GM12865 (cell line): ENCODE measurements around the gene ZBTB7C.

Experiments
- DNase-seq: peaks from one replicate; pipeline ENCODE4 v3.0.0; 2010; ENCODE audit warnings: low read depth
- H3K4me3 ChIP-seq: 2 replicates; pipeline ENCODE4 v1.5.1; 2011; ENCODE audit warnings: mild to moderate bottlenecking, low read depth, low read length, control low read depth
- TF ChIP-seq, protein P1 (sequence below): IDR thresholded peaks from 2 replicates; pipeline ENCODE4 v1.5.1; 2011; ENCODE audit warnings: low read length, control low read depth, low read depth, inconsistent platforms; ENCODE audit not compliant: insufficient read depth; ENCODE audit errors: missing control alignments

The ZBTB7C gene

DNA sequence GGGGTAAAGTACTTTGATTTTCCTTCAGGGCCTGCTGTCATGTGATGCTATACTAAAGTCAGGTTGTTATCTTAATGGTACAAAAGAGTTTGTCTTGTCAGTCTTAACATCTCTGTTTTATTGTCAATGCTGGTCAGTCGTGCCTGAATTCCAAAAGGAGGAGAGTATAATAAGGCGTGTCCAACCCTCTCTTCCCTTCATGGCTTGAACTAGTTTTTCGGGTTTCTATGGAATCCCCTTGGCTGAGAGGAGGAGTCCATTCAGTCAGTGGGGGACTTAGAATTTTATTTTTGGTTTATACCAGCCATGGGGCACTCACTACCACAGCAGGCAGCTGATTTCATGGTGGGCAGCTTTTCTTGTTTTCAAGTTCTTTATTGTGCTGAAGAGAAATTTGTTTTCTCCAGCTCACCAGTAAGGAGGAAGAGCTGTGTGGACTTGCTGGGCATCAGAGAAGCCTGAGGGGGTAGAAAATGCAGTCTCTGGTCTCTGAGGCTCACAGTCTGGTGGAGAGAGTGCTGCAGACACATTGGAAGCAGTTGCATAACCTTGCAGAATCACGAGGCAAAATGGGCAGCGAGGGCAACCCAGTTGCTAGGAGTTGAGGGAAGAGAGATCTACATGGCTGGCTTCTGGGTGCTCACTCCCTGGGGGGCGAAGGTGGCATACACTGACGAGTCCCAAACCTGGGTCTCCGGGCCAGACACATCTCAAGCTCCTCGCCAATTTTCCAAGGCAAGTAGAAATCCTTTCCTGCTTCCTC lies 193.1 kb downstream of the ZBTB7C start:
- TF ChIP-seq, protein P1, sequence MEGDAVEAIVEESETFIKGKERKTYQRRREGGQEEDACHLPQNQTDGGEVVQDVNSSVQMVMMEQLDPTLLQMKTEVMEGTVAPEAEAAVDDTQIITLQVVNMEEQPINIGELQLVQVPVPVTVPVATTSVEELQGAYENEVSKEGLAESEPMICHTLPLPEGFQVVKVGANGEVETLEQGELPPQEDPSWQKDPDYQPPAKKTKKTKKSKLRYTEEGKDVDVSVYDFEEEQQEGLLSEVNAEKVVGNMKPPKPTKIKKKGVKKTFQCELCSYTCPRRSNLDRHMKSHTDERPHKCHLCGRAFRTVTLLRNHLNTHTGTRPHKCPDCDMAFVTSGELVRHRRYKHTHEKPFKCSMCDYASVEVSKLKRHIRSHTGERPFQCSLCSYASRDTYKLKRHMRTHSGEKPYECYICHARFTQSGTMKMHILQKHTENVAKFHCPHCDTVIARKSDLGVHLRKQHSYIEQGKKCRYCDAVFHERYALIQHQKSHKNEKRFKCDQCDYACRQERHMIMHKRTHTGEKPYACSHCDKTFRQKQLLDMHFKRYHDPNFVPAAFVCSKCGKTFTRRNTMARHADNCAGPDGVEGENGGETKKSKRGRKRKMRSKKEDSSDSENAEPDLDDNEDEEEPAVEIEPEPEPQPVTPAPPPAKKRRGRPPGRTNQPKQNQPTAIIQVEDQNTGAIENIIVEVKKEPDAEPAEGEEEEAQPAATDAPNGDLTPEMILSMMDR = no peak
- no peak overlapping the region for H3K4me3 ChIP-seq
- no peak for DNase-seq

DNA sequence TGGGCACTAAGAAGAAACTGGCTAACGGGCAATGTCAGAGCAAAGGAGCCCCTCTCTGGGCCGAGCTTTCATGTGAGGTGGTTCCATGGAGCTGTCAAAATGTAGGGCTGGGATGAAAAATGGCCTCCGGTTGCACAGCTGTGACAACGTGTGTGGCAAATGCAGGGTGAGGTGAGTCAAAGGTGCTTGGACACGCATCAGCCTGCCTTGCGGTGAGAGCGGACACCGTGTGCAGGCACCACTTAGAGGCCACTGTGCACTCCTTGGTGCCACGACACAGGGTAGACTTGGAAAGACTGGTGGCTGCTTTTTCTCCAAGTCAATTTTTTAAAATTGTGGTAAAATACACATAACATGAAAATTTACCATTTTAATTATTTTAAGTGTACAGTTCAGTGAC lies 195.4 kb downstream of the ZBTB7C start:
- H3K4me3 ChIP-seq = no peak overlapping the region
- TF ChIP-seq, protein P1 = no peak
- DNase-seq = no peak

DNA sequence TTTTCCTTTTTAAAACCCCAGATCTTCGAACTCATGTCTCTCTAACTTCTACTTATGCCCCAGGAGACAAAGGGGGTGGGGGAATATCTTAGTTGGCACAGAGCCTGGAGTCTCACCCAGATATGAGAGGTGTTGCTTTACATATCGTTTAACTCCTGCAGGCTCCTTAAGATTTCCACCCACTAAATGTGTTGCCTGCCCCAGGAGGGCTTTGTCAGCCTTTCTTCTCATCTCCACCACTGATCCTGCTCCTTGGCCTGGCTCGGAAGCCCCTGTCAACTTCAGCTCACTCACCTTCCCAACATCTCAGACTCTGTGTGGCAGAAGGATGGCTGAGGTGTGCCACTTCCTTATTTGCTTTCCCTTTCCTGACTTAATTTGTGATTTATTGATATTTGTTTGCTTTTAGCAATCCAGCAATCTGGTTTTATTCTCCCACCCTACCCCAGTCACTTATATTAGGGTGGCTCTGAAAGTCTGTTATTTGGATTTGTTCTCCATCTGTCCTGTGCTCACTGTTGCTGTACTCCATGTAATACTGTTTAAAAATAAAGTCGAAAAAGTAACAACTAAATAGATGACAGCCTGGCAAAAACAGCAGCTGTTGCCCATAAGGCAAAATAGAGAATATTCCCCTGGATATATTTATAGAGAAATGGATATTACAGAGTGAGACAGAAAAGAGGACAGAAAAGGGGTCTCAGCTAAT lies 200.6 kb downstream of the ZBTB7C start:
- no peak overlapping the region for H3K4me3 ChIP-seq
- TF ChIP-seq, protein P1 = no peak
- DNase-seq = no peak

DNA sequence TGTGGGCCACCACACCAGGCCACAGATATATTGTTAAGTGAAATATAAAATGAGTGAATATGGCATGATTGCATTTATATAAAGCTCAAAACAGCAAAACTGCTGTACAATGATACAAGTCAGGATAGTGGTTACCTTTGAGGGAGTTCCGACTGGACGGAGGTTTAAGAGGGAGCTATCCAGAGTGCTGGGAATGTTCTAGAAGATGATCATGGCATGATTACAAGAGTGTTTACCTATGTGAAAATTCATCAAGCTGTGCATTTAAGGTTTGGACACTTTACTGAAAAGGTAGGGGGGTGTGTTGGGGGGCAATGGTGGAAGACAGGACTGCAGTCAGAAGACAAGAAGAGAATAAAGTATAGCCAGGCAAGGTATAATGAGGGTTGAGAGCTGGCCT lies 201.4 kb downstream of the ZBTB7C start:
- DNase-seq = no peak
- H3K4me3 ChIP-seq = no peak overlapping the region
- TF ChIP-seq, protein P1 = no peak

DNA sequence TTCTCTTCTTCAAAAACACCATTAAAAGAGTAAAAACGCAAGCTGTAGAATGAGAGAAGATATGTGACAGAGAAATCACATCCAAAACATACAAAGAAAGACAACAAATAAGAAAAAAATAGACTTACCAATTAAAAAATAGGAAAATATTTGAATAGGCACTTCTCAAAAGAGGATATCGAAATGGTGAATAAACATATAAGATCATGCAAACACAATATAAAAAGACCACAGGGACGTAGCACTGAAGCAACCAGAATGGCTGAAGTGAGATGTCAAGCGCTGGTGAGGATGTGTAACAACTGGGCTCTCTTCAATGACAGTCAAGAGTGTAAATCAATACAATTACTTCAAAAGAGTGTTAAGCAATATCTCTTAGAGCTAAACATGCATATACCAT lies 202.3 kb downstream of the ZBTB7C start:
- DNase-seq = no peak
- no peak overlapping the region for H3K4me3 ChIP-seq
- TF ChIP-seq, protein P1 = no peak

DNA sequence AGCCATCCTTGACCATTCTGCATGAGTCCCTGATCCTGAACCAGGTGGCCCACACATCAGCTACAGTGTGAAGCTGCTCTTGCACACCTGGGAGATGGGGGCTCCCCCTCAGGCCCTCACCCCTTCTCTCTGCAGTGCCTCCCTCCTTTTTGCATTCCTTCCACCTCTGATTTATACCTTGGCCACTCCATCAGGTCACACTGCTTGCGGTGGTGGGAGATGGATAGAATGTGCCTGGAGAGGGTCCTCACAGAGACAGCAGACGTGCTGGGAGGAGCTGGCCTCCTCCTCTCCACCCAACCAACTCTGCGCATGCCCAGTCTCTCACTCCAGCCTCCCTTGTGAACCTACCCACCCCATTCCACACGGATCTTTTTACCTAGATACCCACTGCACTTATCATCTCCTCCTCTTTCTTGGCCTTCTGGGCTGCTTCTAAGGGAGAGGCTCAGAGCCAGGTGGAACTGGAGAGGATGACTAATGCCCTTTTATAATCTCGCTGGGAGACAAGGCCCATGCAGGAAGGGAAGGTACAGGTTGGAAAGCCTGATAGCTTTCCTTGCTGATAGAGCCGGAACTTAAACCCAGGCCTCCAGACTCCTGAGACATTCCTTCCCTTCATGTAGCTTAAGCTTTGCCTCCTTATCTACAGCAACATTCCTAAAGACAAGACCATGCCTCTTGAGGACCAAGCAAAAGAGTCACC lies 205.1 kb downstream of the ZBTB7C start:
- no peak overlapping the region for H3K4me3 ChIP-seq
- TF ChIP-seq, protein P1 = no peak
- DNase-seq = no peak
